HCT116 (cell line): ENCODE results near the gene HUWE1. TPM values are rescaled to one million over a fixed set of nuclear protein-coding genes. Genes with fewer than 3 reads are reported as not detected.

Experiments used
- ATAC-seq: fragments of 200-7000 bp; cut with Tn5 transposase; 2 replicates; pipeline ENCODE4 v1.9.1; 2020; ENCODE audit warnings: mild to moderate bottlenecking, moderate library complexity
- BruUV-seq: library from RNA; stranded (reverse); fragments of 400-500 nt; replicated peaks from 2 replicates; lab custom pipeline; 2021; lab: Mats Ljungman, UMichigan
- CTCF ChIA-PET: fragments of 300-600 bp; sonication (Branson Sonifier 250); formaldehyde crosslinking; loops from one replicate; lab custom pipeline; 2021; ENCODE audit warnings: antibody characterized with exemption; lab: Charles Lee
- POLR2A ChIA-PET: fragments of 300-600, 350-600 bp; sonication (Branson Sonifier 250); formaldehyde crosslinking; loops from one replicate; lab custom pipeline; 2021; ENCODE audit warnings: antibody characterized with exemption; lab: Charles Lee
- RAD21 ChIA-PET, 2 experiments: fragments of 300-600 bp; sonication (Branson Sonifier 250); formaldehyde crosslinking; loops; one replicate each; lab custom pipeline; 2023; ENCODE audit warnings: low total read pairs in 2 of 2; ENCODE audit not compliant: uncharacterized antibody in 2 of 2, unreplicated experiment in 2 of 2, low non-redundant PET in 1 of 2; lab: Charles Lee
- DNase-seq: peaks from one replicate; pipeline ENCODE4 v3.0.0-alpha.2; 2010; ENCODE audit warnings: low read depth, low spot score
- H2AFZ ChIP-seq: fragments of 200-600 bp; shearing (Covaris generic), sonication (generic); 2 replicates; pipeline ENCODE4 v1.6.1; 2017; ENCODE audit warnings: low read depth, mixed run types, mixed read lengths, antibody characterized with exemption, low read length; ENCODE audit not compliant: poor library complexity, severe bottlenecking
- H3K27ac ChIP-seq: 2 replicates; pipeline ENCODE4 v1.5.1; 2012; ENCODE audit warnings: low read depth, low read length
- H3K27me3 ChIP-seq: fragments of 200-600 bp; sonication (generic); 2 replicates; pipeline ENCODE4 v1.6.1; 2016; ENCODE audit warnings: mixed run types, low read length, mixed read lengths; ENCODE audit not compliant: insufficient read depth
- H3K36me3 ChIP-seq, 2 experiments: fragments of 200-500 bp in 1 of 2; fragments of 200-600 bp in 1 of 2; sonication (Bioruptor generic) in 1 of 2; sonication (generic) in 1 of 2; 2 replicates each; pipeline versions ENCODE4 v1.5.1 to v1.6.1; 2014 to 2016; ENCODE audit warnings: low read length in 2 of 2, inconsistent platforms in 1 of 2, mixed read lengths in 1 of 2, mixed run types in 1 of 2; ENCODE audit not compliant: insufficient read depth in 2 of 2, control insufficient read depth in 1 of 2
- H3K4me1 ChIP-seq, 2 experiments: fragments of 200-600 bp in 1 of 2; sonication (generic) in 1 of 2; 2 replicates each; pipeline versions ENCODE4 v1.5.1 to v1.6.1; 2012 to 2017; ENCODE audit warnings: low read length in 2 of 2, inconsistent platforms in 1 of 2, mild to moderate bottlenecking in 1 of 2, mixed read lengths in 1 of 2, mixed run types in 1 of 2, moderate library complexity in 1 of 2; ENCODE audit not compliant: insufficient read depth in 2 of 2, control insufficient read depth in 1 of 2
- H3K4me2 ChIP-seq: fragments of 200-600 bp; sonication (generic); 2 replicates; pipeline ENCODE4 v1.6.1; 2017; ENCODE audit warnings: mixed run types, low read length, mixed read lengths
- H3K4me3 ChIP-seq, 2 experiments: fragments of 200-600 bp in 1 of 2; sonication (generic) in 1 of 2; replicated peaks in 1 of 2; 2 replicates each; pipeline ENCODE4 v1.5.1; 2011 to 2016; ENCODE audit warnings: low read length in 2 of 2, control low read depth in 1 of 2, low read depth in 1 of 2, mild to moderate bottlenecking in 1 of 2, mixed read lengths in 1 of 2, mixed run types in 1 of 2
- H3K79me2 ChIP-seq: fragments of 200-600 bp; sonication (generic); 2 replicates; pipeline ENCODE4 v1.6.1; 2017; ENCODE audit warnings: mild to moderate bottlenecking, mixed run types, low read length, moderate library complexity, mixed read lengths; ENCODE audit not compliant: insufficient read depth
- H3K9ac ChIP-seq: fragments of 200-600 bp; sonication (generic); 2 replicates; pipeline ENCODE4 v1.6.1; 2016; ENCODE audit warnings: low read length, mixed read lengths
- H3K9me2 ChIP-seq: fragments of 200-600 bp; sonication (generic), shearing (Covaris generic); 2 replicates; pipeline ENCODE4 v1.6.1; 2017; ENCODE audit warnings: mixed run types, mild to moderate bottlenecking, moderate library complexity; ENCODE audit not compliant: insufficient read depth
- H3K9me3 ChIP-seq, 2 experiments: fragments of 200-500 bp in 1 of 2; fragments of 200-600 bp in 1 of 2; sonication (Bioruptor generic) in 1 of 2; sonication (generic) in 1 of 2; 2 replicates each; pipeline ENCODE4 v1.6.1; 2014 to 2017; ENCODE audit warnings: low read length in 2 of 2, mixed read lengths in 2 of 2, inconsistent platforms in 1 of 2, low read depth in 1 of 2, mild to moderate bottlenecking in 1 of 2, mixed run types in 1 of 2, moderate library complexity in 1 of 2; ENCODE audit not compliant: control insufficient read depth in 1 of 2, insufficient read depth in 1 of 2
- H4K20me1 ChIP-seq: fragments of 200-600 bp; sonication (generic), shearing (Covaris generic); 2 replicates; pipeline ENCODE4 v1.6.1; 2017; ENCODE audit warnings: mixed run types, mild to moderate bottlenecking, moderate library complexity; ENCODE audit not compliant: insufficient read depth
- CBX3 ChIP-seq: IDR thresholded peaks from 2 replicates; pipeline ENCODE4 v1.6.1; 2012; ENCODE audit warnings: low read depth
- EZH2 ChIP-seq: fragments of 200-600 bp; sonication (generic); IDR thresholded peaks from 2 replicates; pipeline ENCODE4 v1.6.1; 2017; ENCODE audit warnings: antibody characterized with exemption, mixed run types
- FOSL1 ChIP-seq: IDR thresholded peaks from 2 replicates; pipeline ENCODE4 v1.6.1; 2012; ENCODE audit warnings: low read depth
- JUND ChIP-seq: IDR thresholded peaks from 2 replicates; pipeline ENCODE4 v1.6.1; 2012
- SP1 ChIP-seq: IDR thresholded peaks from 2 replicates; pipeline ENCODE4 v1.6.1; 2012; ENCODE audit warnings: low read depth
- ZFX ChIP-seq: fragments of 450-650 bp; IDR thresholded peaks from 2 replicates; pipeline ENCODE4 v1.6.1; 2017
- ZNF274 ChIP-seq: fragments of 200-500 bp; sonication (Bioruptor generic); IDR thresholded peaks from 2 replicates; pipeline ENCODE4 v1.6.1; 2014; ENCODE audit warnings: mild to moderate bottlenecking, low read depth, low read length, inconsistent platforms
- intact Hi-C: fragments of 100-400 bp; cut with micrococcal nuclease; formaldehyde crosslinking; loops from 2 replicates; pipeline ENCODE4 v1.10.0; 2022
- total RNA-seq: library from RNA; stranded (reverse); gene quantifications from one replicate; pipeline ENCODE4 v1.2.1, GENCODE V29; 2021; ENCODE audit not compliant: unreplicated experiment
- TF ChIP-seq, protein P1 (sequence below), 3 experiments: fragments of 200-600 bp in 1 of 3; sonication (generic) in 1 of 3; IDR thresholded peaks in 2 of 3; conservative IDR thresholded peaks in 1 of 3; 2 replicates each; pipeline ENCODE4 v1.5.1; 2012 to 2017; ENCODE audit warnings: low read depth in 2 of 3, low read length in 2 of 3, antibody characterized with exemption in 1 of 3, borderline replicate concordance in 1 of 3, control low read depth in 1 of 3, mild to moderate bottlenecking in 1 of 3, mixed read lengths in 1 of 3, mixed run types in 1 of 3, moderate library complexity in 1 of 3; ENCODE audit not compliant: insufficient read depth in 1 of 3
- TF ChIP-seq, protein P2 (sequence below): IDR thresholded peaks from 2 replicates; pipeline ENCODE4 v1.6.1; 2012; ENCODE audit warnings: low read depth

Gene HUWE1
- total RNA-seq, 1 experiment from 2014 or later: 197 TPM

DNA sequence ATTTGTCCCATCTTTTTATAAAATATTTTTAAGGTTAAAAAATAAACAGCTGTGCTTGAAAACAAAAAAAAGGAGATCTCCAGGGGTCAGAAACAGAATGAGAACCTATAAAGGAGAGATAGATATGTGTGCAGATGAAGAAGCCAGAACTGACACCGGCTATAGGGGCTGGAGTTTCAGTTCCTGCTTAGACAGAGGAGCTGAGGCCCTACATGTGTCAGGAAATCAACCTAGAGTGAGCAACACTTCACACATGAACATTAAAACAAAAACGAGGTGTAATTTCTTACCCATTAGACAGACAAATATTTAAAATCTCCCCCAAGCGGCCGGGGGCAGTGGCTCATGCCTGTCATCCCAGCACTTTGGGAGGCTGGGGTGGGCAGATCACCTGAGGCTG, 17.8 kb upstream of the HUWE1 start:
- Histone ChIP-seq H3K36me3 (no peaks in the 10 kb centered on the region), H3K4me2 (no peak overlapping the region), H3K9ac (no peak overlapping the region), H3K27me3 (no peaks in the 10 kb centered on the region), H3K79me2 (no peaks in the 10 kb centered on the region), H3K4me3 (no peak overlapping the region), H3K4me1 (no peaks in the 10 kb centered on the region), H3K9me2 (no peaks in the 10 kb centered on the region), H2AFZ (no peak overlapping the region), H4K20me1 (no peaks in the 10 kb centered on the region), H3K9me3 (no peaks in the 10 kb centered on the region), H3K27ac (no peak overlapping the region)
- TF ChIP-seq CBX3: no peak
- TF ChIP-seq ZNF274: no peak
- TF ChIP-seq EZH2: no peak
- TF ChIP-seq, protein P1, sequence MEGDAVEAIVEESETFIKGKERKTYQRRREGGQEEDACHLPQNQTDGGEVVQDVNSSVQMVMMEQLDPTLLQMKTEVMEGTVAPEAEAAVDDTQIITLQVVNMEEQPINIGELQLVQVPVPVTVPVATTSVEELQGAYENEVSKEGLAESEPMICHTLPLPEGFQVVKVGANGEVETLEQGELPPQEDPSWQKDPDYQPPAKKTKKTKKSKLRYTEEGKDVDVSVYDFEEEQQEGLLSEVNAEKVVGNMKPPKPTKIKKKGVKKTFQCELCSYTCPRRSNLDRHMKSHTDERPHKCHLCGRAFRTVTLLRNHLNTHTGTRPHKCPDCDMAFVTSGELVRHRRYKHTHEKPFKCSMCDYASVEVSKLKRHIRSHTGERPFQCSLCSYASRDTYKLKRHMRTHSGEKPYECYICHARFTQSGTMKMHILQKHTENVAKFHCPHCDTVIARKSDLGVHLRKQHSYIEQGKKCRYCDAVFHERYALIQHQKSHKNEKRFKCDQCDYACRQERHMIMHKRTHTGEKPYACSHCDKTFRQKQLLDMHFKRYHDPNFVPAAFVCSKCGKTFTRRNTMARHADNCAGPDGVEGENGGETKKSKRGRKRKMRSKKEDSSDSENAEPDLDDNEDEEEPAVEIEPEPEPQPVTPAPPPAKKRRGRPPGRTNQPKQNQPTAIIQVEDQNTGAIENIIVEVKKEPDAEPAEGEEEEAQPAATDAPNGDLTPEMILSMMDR (IDR thresholded peaks at IDR 0.05 in 2 of 3, conservative IDR thresholded peaks at IDR 0.05 in 1 of 3; ENCODE audit: borderline replicate concordance in 1 of 3, insufficient read depth in 1 of 3, low read depth in 2 of 3, low read length in 2 of 3): no peak
- TF ChIP-seq ZFX: no peak
- intact Hi-C loops: no loop called here
- BruUV-seq: no TSS peak
- ATAC-seq: no peak
- POLR2A ChIA-PET: no interaction called here
- RAD21 ChIA-PET: no interaction called here
- CTCF ChIA-PET: no interaction called here
- DNase-seq: no peak

DNA sequence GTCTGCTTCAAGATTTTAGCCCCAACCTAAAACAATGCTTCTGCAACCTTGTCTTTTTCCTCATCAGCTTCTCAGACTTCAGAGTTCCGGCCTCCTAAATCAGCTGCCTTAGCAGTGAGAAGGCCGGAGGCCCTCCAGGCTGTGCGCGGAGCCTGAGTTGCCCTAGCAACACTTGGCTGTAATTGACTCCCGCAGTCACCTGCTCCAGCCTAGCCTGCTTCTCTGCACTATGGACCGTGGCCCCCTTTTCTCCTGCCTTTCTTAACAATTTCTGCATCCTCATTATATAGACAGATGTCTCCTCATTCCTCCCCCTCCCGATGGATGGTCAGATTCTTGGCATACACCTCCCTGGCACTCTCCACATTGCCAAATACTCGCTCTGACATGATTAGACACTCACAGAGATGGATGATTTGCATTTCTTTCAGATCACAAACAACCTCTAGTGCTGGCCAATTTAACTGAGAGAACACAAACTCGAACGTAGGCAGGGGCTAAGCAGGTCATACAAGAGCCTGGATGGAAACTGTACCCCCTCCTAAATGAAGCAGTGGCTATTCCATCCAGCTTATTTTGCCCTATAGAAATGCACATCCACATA, 9.5 kb upstream of the HUWE1 start:
- ATAC-seq: no peak
- no TSS peak for BruUV-seq
- TF ChIP-seq CBX3 (no peak), JUND (no peak), FOSL1 (no peak), SP1 (no peak)
- TF ChIP-seq, protein P1 (IDR thresholded peaks at IDR 0.05 in 2 of 3, conservative IDR thresholded peaks at IDR 0.05 in 1 of 3; ENCODE audit: borderline replicate concordance in 1 of 3, insufficient read depth in 1 of 3, low read depth in 2 of 3, low read length in 2 of 3): no peak
- TF ChIP-seq, protein P2, sequence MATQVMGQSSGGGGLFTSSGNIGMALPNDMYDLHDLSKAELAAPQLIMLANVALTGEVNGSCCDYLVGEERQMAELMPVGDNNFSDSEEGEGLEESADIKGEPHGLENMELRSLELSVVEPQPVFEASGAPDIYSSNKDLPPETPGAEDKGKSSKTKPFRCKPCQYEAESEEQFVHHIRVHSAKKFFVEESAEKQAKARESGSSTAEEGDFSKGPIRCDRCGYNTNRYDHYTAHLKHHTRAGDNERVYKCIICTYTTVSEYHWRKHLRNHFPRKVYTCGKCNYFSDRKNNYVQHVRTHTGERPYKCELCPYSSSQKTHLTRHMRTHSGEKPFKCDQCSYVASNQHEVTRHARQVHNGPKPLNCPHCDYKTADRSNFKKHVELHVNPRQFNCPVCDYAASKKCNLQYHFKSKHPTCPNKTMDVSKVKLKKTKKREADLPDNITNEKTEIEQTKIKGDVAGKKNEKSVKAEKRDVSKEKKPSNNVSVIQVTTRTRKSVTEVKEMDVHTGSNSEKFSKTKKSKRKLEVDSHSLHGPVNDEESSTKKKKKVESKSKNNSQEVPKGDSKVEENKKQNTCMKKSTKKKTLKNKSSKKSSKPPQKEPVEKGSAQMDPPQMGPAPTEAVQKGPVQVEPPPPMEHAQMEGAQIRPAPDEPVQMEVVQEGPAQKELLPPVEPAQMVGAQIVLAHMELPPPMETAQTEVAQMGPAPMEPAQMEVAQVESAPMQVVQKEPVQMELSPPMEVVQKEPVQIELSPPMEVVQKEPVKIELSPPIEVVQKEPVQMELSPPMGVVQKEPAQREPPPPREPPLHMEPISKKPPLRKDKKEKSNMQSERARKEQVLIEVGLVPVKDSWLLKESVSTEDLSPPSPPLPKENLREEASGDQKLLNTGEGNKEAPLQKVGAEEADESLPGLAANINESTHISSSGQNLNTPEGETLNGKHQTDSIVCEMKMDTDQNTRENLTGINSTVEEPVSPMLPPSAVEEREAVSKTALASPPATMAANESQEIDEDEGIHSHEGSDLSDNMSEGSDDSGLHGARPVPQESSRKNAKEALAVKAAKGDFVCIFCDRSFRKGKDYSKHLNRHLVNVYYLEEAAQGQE: no peak

More for the DNA sequence above, 9.5 kb upstream of the HUWE1 start:
- intact Hi-C loops: no loop called here
- Histone ChIP-seq H3K4me3 (no peak overlapping the region), H3K79me2 (no peaks in the 10 kb centered on the region), H3K9me3 (no peaks in the 10 kb centered on the region), H3K9ac (no peak overlapping the region), H3K27me3 (no peaks in the 10 kb centered on the region), H4K20me1 (no peaks in the 10 kb centered on the region), H3K4me2 (no peak overlapping the region), H3K36me3 (no peaks in the 10 kb centered on the region), H3K9me2 (no peaks in the 10 kb centered on the region), H2AFZ (no peak overlapping the region), H3K4me1 (no peaks in the 10 kb centered on the region), H3K27ac (no peak overlapping the region)
- ChIA-PET RAD21 (no interaction called here), POLR2A (interaction anchor here (1.1 to 1.9 kb wide), 2 partner anchors 9 to 12 kb away, joined by 3 to 5 read pairs; partner anchors contain the start of gene HUWE1), CTCF (no interaction called here)
- no peak for DNase-seq
